Panc1 (cell line): ENCODE results near the gene SARS1. TPM values are rescaled to one million over a fixed set of nuclear protein-coding genes. Genes with fewer than 3 reads are reported as not detected.

Source experiments
- ATAC-seq: fragments of 200-7000 bp; cut with Tn5 transposase; 2 replicates; pipeline ENCODE4 v1.9.1; 2020; ENCODE audit warnings: mild to moderate bottlenecking, moderate library complexity
- BruUV-seq: library from RNA; stranded (reverse); fragments of 400-500 nt; replicated peaks from 2 replicates; lab custom pipeline; 2021; lab: Mats Ljungman, UMichigan
- CTCF ChIA-PET: fragments of 300-600 bp; sonication (Branson Sonifier 250); formaldehyde crosslinking; loops from one replicate; lab custom pipeline; 2022; ENCODE audit warnings: antibody characterized with exemption; lab: Charles Lee
- POLR2A ChIA-PET: fragments of 300-600 bp; sonication (Branson Sonifier 250); formaldehyde crosslinking; loops from one replicate; lab custom pipeline; 2022; ENCODE audit warnings: antibody characterized with exemption; lab: Charles Lee
- DNase-seq: peaks from one replicate; pipeline ENCODE4 v3.0.0-alpha.2; 2010; ENCODE audit warnings: low read depth, low spot score
- H3K27ac ChIP-seq: 2 replicates; pipeline ENCODE4 v1.5.1; 2011; ENCODE audit warnings: mild to moderate bottlenecking, low read length, inconsistent platforms
- H3K27me3 ChIP-seq: fragments of 200-500 bp; sonication (Bioruptor generic); 2 replicates; pipeline ENCODE4 v1.6.0; 2014; ENCODE audit warnings: low read length, inconsistent platforms; ENCODE audit not compliant: control insufficient read depth, insufficient read depth
- H3K36me3 ChIP-seq: fragments of 200-500 bp; sonication (Bioruptor generic); 2 replicates; pipeline ENCODE4 v1.5.1; 2014; ENCODE audit warnings: inconsistent platforms, mild to moderate bottlenecking, low read length, moderate library complexity; ENCODE audit not compliant: control insufficient read depth, insufficient read depth
- H3K4me1 ChIP-seq: 2 replicates; pipeline ENCODE4 v1.5.1; 2011; ENCODE audit warnings: inconsistent platforms, mild to moderate bottlenecking, low read length, moderate library complexity; ENCODE audit not compliant: control insufficient read depth, insufficient read depth
- H3K4me3 ChIP-seq, 2 experiments: 2 replicates each; pipeline ENCODE4 v1.5.1; 2011 to 2012; ENCODE audit warnings: low read depth in 2 of 2, low read length in 2 of 2, mild to moderate bottlenecking in 2 of 2, inconsistent platforms in 1 of 2, moderate library complexity in 1 of 2
- H3K9me3 ChIP-seq: fragments of 200-500 bp; sonication (Bioruptor generic); 2 replicates; pipeline ENCODE4 v1.5.1; 2014; ENCODE audit warnings: low read depth, mild to moderate bottlenecking, inconsistent platforms, low read length, moderate library complexity; ENCODE audit not compliant: control insufficient read depth, insufficient read depth
- CTCF ChIP-seq: fragments of 450-650 bp; IDR thresholded peaks from 2 replicates; pipeline ENCODE4 v1.5.1; 2017; ENCODE audit warnings: mild to moderate bottlenecking
- POLR2AphosphoS5 ChIP-seq: IDR thresholded peaks from 2 replicates; pipeline ENCODE4 v1.6.1; 2012; ENCODE audit warnings: mild to moderate bottlenecking, low read depth, low read length, moderate library complexity
- REST ChIP-seq, 2 experiments: IDR thresholded peaks; 2 replicates each; pipeline ENCODE4 v1.6.1; 2011 to 2012; ENCODE audit warnings: low read depth in 2 of 2, control low read depth in 1 of 2, low read length in 1 of 2, mild to moderate bottlenecking in 1 of 2, moderate library complexity in 1 of 2; ENCODE audit not compliant: insufficient read depth in 1 of 2
- SIN3A ChIP-seq: IDR thresholded peaks from 2 replicates; pipeline ENCODE4 v1.6.1; 2012; ENCODE audit warnings: low read depth, mild to moderate bottlenecking, low read length, moderate library complexity, borderline replicate concordance; ENCODE audit not compliant: insufficient read depth
- TCF7L2 ChIP-seq: IDR thresholded peaks from 2 replicates; pipeline ENCODE4 v1.6.1; 2011; ENCODE audit warnings: mild to moderate bottlenecking, low read depth, low read length, inconsistent platforms
- in situ Hi-C: cut with HindIII; loops from 2 replicates; pipeline ENCODE4 v1.10.0; 2016; ENCODE audit warnings: low sequenced_read_pairs, low pct_unique_long_range_greater_than_20kb
- intact Hi-C: fragments of 100-400 bp; cut with micrococcal nuclease; formaldehyde crosslinking; loops from one replicate; pipeline ENCODE4 v1.10.0; 2022; ENCODE audit not compliant: unreplicated experiment
- total RNA-seq: library from RNA; stranded (reverse); gene quantifications from one replicate; pipeline ENCODE4 v1.2.1, GENCODE V29; 2021; ENCODE audit not compliant: unreplicated experiment

SARS1 gene
- total RNA-seq, 1 experiment from 2014 or later = 115 TPM

GRCh38 chr1:109274533-109275476 is 61.1 kb downstream of the SARS1 start:
- Histone ChIP-seq H3K4me3 (peak overlapping the region in 1 of 2 experiments; percentile 30; a peak in 2 of 4 replicates), H3K4me1 (peaks cover 22% of the 10 kb centered on the region), H3K27me3 (no peaks in the 10 kb centered on the region), H3K9me3 (no peaks in the 10 kb centered on the region), H3K27ac (peak overlapping the region; percentile 71), H3K36me3 (no peaks in the 10 kb centered on the region; the same call in 1 of the 2 replicates)
- intact Hi-C loops = no loop called here
- POLR2A ChIA-PET = no interaction called here
- no TSS peak for BruUV-seq
- no peak for DNase-seq
- peak; percentile 76 for ATAC-seq
- CTCF ChIA-PET = no interaction called here
- in situ Hi-C loops = no loop called here
- TF ChIP-seq POLR2AphosphoS5 = no peak
- no peak for TF ChIP-seq SIN3A
- TF ChIP-seq REST (IDR thresholded peaks at IDR 0.05; ENCODE audit: insufficient read depth in 1 of 2, low read depth in 2 of 2, low read length in 1 of 2) = no peak
- peak; percentile 87 for TF ChIP-seq TCF7L2
- TF ChIP-seq CTCF = no peak

- intact Hi-C loops (no loop called here), in situ Hi-C loops (no loop called here)
- peak overlapping the region; percentile 71 for H3K27ac ChIP-seq
- H3K36me3 ChIP-seq = no peaks in the 10 kb centered on the region; the same call in 1 of the 2 replicates
- no peaks in the 10 kb centered on the region for H3K27me3 ChIP-seq
- H3K4me3 ChIP-seq = no peak overlapping the region
- no peaks in the 10 kb centered on the region for H3K9me3 ChIP-seq
- CTCF ChIA-PET = interaction anchor here (0.5 kb wide), 1 partner anchor 34 kb away, joined by 5 read pairs; no protein-coding TSS in a partner anchor
- TF ChIP-seq REST (IDR thresholded peaks at IDR 0.05; ENCODE audit: insufficient read depth in 1 of 2, low read depth in 2 of 2, low read length in 1 of 2) = no peak
- TF ChIP-seq SIN3A = no peak
- TF ChIP-seq CTCF = no peak
- no peak for TF ChIP-seq TCF7L2
- no peak for TF ChIP-seq POLR2AphosphoS5
- DNase-seq (no peak), ATAC-seq (no peak)
- peaks cover 22% of the 10 kb centered on the region for H3K4me1 ChIP-seq
- POLR2A ChIA-PET = interaction anchor here (0.6 kb wide), 2 partner anchors 8 to 117 kb away, joined by 3 to 7 read pairs; no protein-coding TSS in a partner anchor
- BruUV-seq = no TSS peak
These were observed 62.1 kb downstream of the SARS1 start for GRCh38 chr1:109275706-109276345.
